ENCODE measurements around the gene FMR1.

- TF ChIP-seq POLR2A (IDR thresholded peaks at IDR 0.05) (no peak), CTCF (IDR thresholded peaks at IDR 0.05) (no peak)
Observed at GRCh38 chrX:147958291-147958690, 46.6 kb downstream of the FMR1 start.

Measured in body of pancreas (tissue), 4 donors.